ENCODE measurements around the gene MUC6. TPM values are rescaled to one million over a fixed set of nuclear protein-coding genes. Genes with fewer than 3 reads are reported as not detected.

The MUC6 gene
- total and polyA plus RNA-seq, 2 of the 8 experiments (the other 6 are each of a cell fraction or from before 2014, with no cell fraction given) = not detected

DNA sequence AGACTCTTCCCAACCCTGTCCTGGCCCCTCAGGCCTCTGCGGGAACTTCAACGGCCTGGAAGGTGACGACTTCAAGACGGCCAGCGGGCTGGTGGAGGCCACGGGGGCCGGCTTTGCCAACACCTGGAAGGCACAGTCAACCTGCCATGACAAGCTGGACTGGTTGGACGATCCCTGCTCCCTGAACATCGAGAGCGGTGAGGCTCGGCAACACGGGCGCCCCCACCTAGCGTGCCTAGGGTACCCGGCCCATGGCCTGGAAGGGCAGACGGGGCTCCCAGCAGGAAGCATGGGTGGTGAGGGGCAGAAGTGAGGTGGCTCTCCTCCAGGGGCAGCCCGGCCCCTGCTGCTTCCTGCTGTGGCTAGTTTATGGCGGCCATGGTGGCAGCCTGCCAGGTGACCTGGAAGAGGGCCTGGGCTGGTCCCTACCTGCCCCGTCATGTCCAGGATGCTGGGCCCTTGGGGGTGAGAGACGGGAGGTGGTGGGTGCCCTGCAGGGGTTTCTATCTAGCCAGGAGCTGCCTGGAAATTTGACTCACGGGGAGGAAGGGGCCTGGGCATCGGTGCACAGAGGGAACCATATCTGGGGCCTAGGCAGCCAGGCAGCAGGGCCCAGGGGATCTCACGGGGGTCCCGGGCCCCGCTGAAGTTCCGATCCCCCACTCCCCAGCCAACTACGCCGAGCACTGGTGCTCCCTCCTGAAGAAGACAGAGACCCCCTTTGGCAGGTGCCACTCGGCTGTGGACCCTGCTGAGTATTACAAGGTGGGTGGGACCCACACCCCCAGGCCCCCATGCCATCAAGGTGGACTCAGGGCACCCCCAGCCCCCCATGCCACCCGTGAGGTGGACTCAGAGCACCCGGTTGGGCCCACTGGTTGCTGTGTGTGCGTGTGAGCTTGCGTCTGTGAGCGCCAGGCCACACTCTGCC, 47.4 kb upstream of the MUC6 start (continued):
- TF ChIP-seq CHD7 (IDR thresholded peaks at IDR 0.05; ENCODE audit: insufficient replicate concordance, low read length) (no peak), CBX5 (IDR thresholded peaks at IDR 0.05; ENCODE audit: low read depth, low read length) (no peak), SIX5 (IDR thresholded peaks at IDR 0.05; ENCODE audit: low read depth, low read length) (no peak), EGR1 (IDR thresholded peaks at IDR 0.05; ENCODE audit: borderline replicate concordance, low read depth, low read length) (no peak), POLR2A (IDR thresholded peaks at IDR 0.05; ENCODE audit: control extremely low read depth in 1 of 2, low read depth in 2 of 2, low read length in 2 of 2) (no peak), JUN (IDR thresholded peaks at IDR 0.05; ENCODE audit: low read depth, low read length) (no peak), ASH2L (IDR thresholded peaks at IDR 0.05; ENCODE audit: low read length) (no peak), PHF8 (conservative IDR thresholded peaks at IDR 0.05; ENCODE audit: low read depth, low read length) (no peak)
- TF ChIP-seq, protein P1, sequence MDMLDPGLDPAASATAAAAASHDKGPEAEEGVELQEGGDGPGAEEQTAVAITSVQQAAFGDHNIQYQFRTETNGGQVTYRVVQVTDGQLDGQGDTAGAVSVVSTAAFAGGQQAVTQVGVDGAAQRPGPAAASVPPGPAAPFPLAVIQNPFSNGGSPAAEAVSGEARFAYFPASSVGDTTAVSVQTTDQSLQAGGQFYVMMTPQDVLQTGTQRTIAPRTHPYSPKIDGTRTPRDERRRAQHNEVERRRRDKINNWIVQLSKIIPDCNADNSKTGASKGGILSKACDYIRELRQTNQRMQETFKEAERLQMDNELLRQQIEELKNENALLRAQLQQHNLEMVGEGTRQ (IDR thresholded peaks at IDR 0.05; ENCODE audit: low read length) = no peak

All from H1 (cell line).